Measurements from ENCODE around the gene LRFN4.

Gene LRFN4

DNA sequence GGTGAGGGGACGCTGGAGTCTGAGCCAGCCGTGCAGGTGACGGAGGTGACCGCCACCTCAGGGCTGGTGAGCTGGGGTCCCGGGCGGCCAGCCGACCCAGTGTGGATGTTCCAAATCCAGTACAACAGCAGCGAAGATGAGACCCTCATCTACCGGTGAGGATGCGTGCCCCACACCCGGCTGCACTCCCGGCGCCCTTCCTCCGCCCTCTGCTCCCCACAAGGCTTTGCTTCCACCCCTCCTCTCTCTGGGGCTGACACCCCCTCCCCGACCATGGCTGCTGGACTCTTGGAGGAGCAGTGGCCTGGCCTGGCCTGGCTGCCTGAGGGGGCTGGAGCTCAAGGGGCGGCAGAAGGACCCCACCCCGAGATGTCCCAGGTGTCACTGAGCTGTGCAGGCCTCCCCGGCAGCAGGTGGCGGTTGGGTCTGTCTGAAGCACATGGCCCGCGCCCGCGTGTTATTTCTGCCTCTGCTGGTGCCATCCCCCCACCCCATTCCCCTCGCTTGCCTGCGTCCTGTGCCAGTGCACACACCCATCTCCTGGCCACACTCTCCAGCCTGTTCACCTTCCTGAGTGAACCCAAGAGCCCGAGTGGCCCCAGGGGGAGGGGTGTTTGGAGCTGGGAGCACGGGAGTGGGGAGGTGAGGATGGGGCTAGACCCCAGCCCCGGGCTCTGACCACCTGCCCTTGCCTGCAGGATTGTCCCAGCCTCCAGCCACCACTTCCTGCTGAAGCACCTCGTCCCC is 2.2 kb downstream of the LRFN4 start:
- TF ChIP-seq, protein P1, sequence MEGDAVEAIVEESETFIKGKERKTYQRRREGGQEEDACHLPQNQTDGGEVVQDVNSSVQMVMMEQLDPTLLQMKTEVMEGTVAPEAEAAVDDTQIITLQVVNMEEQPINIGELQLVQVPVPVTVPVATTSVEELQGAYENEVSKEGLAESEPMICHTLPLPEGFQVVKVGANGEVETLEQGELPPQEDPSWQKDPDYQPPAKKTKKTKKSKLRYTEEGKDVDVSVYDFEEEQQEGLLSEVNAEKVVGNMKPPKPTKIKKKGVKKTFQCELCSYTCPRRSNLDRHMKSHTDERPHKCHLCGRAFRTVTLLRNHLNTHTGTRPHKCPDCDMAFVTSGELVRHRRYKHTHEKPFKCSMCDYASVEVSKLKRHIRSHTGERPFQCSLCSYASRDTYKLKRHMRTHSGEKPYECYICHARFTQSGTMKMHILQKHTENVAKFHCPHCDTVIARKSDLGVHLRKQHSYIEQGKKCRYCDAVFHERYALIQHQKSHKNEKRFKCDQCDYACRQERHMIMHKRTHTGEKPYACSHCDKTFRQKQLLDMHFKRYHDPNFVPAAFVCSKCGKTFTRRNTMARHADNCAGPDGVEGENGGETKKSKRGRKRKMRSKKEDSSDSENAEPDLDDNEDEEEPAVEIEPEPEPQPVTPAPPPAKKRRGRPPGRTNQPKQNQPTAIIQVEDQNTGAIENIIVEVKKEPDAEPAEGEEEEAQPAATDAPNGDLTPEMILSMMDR (IDR thresholded peaks at IDR 0.05): no peak
- TF ChIP-seq ZFX (IDR thresholded peaks at IDR 0.05; ENCODE audit: borderline replicate concordance): no peak
- H3K27ac ChIP-seq: no peak overlapping the region

- no peak overlapping the region for H3K27ac ChIP-seq
- no peak for TF ChIP-seq ZFX (IDR thresholded peaks at IDR 0.05; ENCODE audit: borderline replicate concordance)
- TF ChIP-seq, protein P1 (IDR thresholded peaks at IDR 0.05): no peak
These were observed 3.0 kb downstream of the LRFN4 start for GRCh38 chr11:66859686-66860448.

DNA sequence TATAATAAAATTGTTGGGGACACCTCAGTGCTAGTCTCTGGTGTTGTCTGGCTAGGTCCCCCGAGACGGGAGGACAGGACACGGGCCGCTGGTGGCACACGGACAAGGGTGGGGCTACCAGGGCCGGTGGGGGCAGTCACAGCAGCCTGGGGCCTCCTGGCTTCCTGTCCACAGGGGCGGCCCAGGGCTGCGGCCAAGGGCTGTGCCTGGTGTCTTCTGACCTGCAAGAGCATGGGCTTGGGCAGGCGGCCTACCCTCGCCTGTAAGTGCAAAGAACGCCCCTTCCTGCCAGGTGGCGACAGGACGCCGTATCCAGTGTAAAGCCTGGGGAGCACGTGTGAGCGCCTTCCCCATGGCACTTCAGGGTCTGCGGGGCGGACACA is 3.6 kb downstream of the LRFN4 start:
- H3K27ac ChIP-seq: no peak overlapping the region
- no peak for TF ChIP-seq ZFX (IDR thresholded peaks at IDR 0.05; ENCODE audit: borderline replicate concordance)
- TF ChIP-seq, protein P1 (IDR thresholded peaks at IDR 0.05): no peak

- no peak overlapping the region for H3K27ac ChIP-seq
- TF ChIP-seq ZFX (IDR thresholded peaks at IDR 0.05; ENCODE audit: borderline replicate concordance): no peak
- TF ChIP-seq, protein P1 (IDR thresholded peaks at IDR 0.05): no peak
These were observed 4.3 kb downstream of the LRFN4 start for GRCh38 chr11:66861038-66861773.

DNA sequence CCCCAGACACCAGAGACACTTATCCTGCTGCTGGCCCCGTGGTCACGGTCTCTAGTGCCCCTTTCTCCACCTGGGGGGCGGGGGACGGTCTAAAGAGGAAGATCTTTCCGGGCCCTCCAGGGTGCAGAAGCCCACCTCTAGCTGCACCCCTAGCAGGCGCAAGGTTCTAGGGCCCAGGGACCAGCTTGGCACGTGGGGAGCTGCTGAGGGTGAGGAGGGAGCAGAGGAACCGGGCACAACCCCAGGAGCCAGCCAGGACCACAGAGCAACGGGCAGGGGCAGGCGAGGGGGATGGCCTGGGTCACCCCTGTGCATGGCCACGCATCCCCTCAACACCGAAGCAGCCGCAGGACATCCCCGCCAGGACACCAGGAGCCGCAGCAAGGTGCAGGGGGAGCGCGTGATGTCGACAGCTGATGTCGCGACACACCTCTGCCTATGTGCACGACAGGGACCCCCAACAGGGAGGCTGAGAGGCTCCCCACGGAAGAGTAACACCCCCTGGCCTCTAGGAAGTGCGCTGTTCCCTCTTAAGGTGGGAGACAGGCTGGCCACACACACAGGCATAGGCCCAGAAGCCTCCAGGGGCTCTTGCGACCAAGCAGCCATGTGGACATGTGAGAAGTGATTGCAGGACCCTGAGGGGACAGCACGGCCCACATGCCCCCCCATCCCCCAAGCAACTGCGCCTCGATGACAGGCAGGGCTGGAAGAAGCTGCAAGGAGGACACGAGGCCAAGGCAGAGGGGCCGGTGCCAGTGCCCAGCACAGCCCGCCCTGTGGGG is 5.1 kb downstream of the LRFN4 start:
- H3K27ac ChIP-seq: no peak overlapping the region
- TF ChIP-seq, protein P1 (IDR thresholded peaks at IDR 0.05): no peak
- no peak for TF ChIP-seq ZFX (IDR thresholded peaks at IDR 0.05; ENCODE audit: borderline replicate concordance)

GRCh38 chr11:66862559-66863037 is 5.7 kb downstream of the LRFN4 start:
- H3K27ac ChIP-seq: no peak overlapping the region
- no peak for TF ChIP-seq ZFX (IDR thresholded peaks at IDR 0.05; ENCODE audit: borderline replicate concordance)
- TF ChIP-seq, protein P1 (IDR thresholded peaks at IDR 0.05): no peak
